Heart right ventricle (tissue), 16 donors: Measurements from ENCODE around the gene CLDN2. TPM values are rescaled to one million over a fixed set of nuclear protein-coding genes. Genes with fewer than 3 reads are reported as not detected.

Experiments
- ATAC-seq, 8 donors: fragments of 200-7000 bp; cut with Tn5 transposase; one replicate each; pipeline ENCODE4 v1.9.1; 2020; ENCODE audit warnings: mild to moderate bottlenecking in 8 of 8, moderate library complexity in 8 of 8, moderate number of reproducible peaks in 1 of 8
- DNase-seq, 2 donors: peaks; one replicate each; pipeline ENCODE4 v3.0.0-alpha.2; 2020
- H3K27ac ChIP-seq, 10 donors: fragments of 200-600 bp; sonication (generic) in 2 of 10; one replicate each; pipeline versions ENCODE4 v1.5.0 to v1.8.0; 2020 to 2022; ENCODE audit warnings: mild to moderate bottlenecking in 3 of 10
- H3K27me3 ChIP-seq, 7 donors: fragments of 200-600 bp; one replicate each; pipeline ENCODE4 v1.8.0; 2021 to 2022; ENCODE audit warnings: mild to moderate bottlenecking in 2 of 7
- H3K36me3 ChIP-seq, 9 donors: fragments of 200-600 bp; sonication (generic) in 1 of 9; one replicate each; pipeline versions ENCODE4 v1.5.0 to v1.8.0; 2020 to 2022; ENCODE audit warnings: mild to moderate bottlenecking in 2 of 9
- H3K4me1 ChIP-seq, 9 donors: fragments of 200-600 bp; sonication (generic) in 1 of 9; one replicate each; pipeline versions ENCODE4 v1.5.0 to v1.8.0; 2020 to 2022; ENCODE audit warnings: mild to moderate bottlenecking in 4 of 9
- H3K4me3 ChIP-seq, 10 donors: fragments of 200-600 bp; sonication (generic) in 2 of 10; one replicate each; pipeline versions ENCODE4 v1.5.0 to v1.8.0; 2020 to 2022; ENCODE audit warnings: mild to moderate bottlenecking in 7 of 10, moderate library complexity in 2 of 10
- H3K9me3 ChIP-seq, 11 donors: fragments of 200-600 bp in 10 of 11; sonication (generic) in 2 of 11; one replicate each; pipeline versions ENCODE4 v1.5.0 to v1.8.0; 2013 to 2022; ENCODE audit warnings: mild to moderate bottlenecking in 2 of 11, control low read depth in 1 of 11, moderate library complexity in 1 of 11
- WGBS, 2 donors: extraction: QIAGEN DNeasy Blood & Tissue Kit; methylation state at CpG; one replicate each; pipeline ENCODE4 v1.1.7; 2013; ENCODE audit warnings: inconsistent platforms in 1 of 2; 5-methylcytosine and 5-hydroxymethylcytosine counted together
- intact Hi-C, 10 donors: fragments of 100-400 bp; cut with DNase I; formaldehyde crosslinking; loops; one replicate each; pipeline versions ENCODE4 v1.11.1 to v1.14.2; 2022
- polyA plus RNA-seq, 2 donors: library from polyadenylated mRNA; stranded (reverse); fragments of 200-250 nt; gene quantifications; one replicate each; pipeline ENCODE4 v1.2.3, GENCODE V29; 2013
- total RNA-seq, 10 donors: library from RNA; stranded (reverse); fragmentation: NEBNext Ultra II Directional in 3 of 10; extraction: Animal tissue kit (Norgen Biotek cat#: 25700) in 3 of 10; gene quantifications; one replicate each; pipeline versions ENCODE4 v1.2.1 to v1.2.4, GENCODE V29; 2021 to 2023
- TF ChIP-seq, protein P1 (sequence below), 9 donors: fragments of 200-600 bp; sonication (generic) in 2 of 9; IDR thresholded peaks; one replicate each; pipeline versions ENCODE4 v1.5.0 to v1.8.0; 2021 to 2022; ENCODE audit warnings: antibody characterized with exemption in 9 of 9, mild to moderate bottlenecking in 5 of 9, moderate library complexity in 1 of 9
- donor health status: Arrhythmogenic right ventricular cardiomyopathy.
- donor health status: ischemic (EF 13 %, LVEDD 7.1; RV severe dilation, severe dysfunction).
- donor health status: healthy with polysubstance abuse.
- donor health status: DM: no; HTN: yes; CAD: no.
- donor health status: DM: no; HTN: no; CAD: no.
- donor health status: ischemic (EF 25% LVEDD 6.9; RV normal size, moderate dysfunction).
- donor health status: ischemic (EF 25% LVEDD 5.7; RV mildly dilated, moderate dysfunction).
- donor health status: healthy.
- donor health status: DM: yes; HTN: yes; CAD: no.
- donor health status: Ischemic cardiomyopathy.
- donor health status: ischemic (EF 35%, LVEDD 5.7; RV mildly dilated, moderate dysfunction).
- donor health status: nonischemic (EF 11% LVEDD 7.7; RV severe dilation, severe dysfunction).
- donor health status: DM: yes; HTN: yes; CAD: no.
- donor health status: PGD.
- donor health status: ischemic (EF 29% LVEDD 5.4; RV normal size, mild dysfunction).
- donor health status: nonischemic (EF 23%, LVEDD 6.1; RV moderate dilation, normal function).

The CLDN2 gene
- total and polyA plus RNA-seq, 12 donors: 0.03 TPM; not detected in 11

DNA sequence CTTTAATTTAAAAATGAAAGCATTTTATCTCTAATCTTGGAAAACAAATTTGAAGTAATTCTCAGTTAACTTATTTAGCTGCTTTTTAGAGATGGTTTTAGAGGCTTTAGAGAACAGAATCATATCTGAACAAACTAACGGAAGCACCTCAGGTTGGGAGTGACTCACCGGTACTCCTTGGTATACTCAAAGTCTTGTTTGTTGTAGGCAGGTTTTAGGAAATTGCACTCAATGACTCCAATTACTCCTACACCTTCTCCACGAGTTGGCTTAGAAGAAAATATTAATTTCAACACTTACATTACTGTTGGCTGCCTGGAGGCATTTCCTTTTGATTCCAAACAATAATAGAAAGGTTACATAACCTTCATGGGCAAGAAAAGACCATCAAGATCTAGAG lies 56.2 kb downstream of the CLDN2 start:
- Histone ChIP-seq H3K27ac (no peak overlapping the region), H3K4me1 (no peaks in the 10 kb centered on the region), H3K36me3 (peaks cover 0 to 36% (median 0%) of the 10 kb centered on the region in 9 donors), H3K27me3 (peaks cover 0 to 22% (median 0%) of the 10 kb centered on the region in 7 donors), H3K9me3 (no peaks in the 10 kb centered on the region), H3K4me3 (no peak overlapping the region)
- TF ChIP-seq, protein P1, sequence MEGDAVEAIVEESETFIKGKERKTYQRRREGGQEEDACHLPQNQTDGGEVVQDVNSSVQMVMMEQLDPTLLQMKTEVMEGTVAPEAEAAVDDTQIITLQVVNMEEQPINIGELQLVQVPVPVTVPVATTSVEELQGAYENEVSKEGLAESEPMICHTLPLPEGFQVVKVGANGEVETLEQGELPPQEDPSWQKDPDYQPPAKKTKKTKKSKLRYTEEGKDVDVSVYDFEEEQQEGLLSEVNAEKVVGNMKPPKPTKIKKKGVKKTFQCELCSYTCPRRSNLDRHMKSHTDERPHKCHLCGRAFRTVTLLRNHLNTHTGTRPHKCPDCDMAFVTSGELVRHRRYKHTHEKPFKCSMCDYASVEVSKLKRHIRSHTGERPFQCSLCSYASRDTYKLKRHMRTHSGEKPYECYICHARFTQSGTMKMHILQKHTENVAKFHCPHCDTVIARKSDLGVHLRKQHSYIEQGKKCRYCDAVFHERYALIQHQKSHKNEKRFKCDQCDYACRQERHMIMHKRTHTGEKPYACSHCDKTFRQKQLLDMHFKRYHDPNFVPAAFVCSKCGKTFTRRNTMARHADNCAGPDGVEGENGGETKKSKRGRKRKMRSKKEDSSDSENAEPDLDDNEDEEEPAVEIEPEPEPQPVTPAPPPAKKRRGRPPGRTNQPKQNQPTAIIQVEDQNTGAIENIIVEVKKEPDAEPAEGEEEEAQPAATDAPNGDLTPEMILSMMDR (IDR thresholded peaks at IDR 0.05): no peak
- ATAC-seq: no peak
- 80 to 83% methylated on average over 3 of the region's 3 CpGs for WGBS, 2 donors
- intact Hi-C loops: no loop called here
- no peak for DNase-seq

Other genes with a start within 250 kb of the CLDN2 start
- under 1 TPM in 8 of 10 donors, not detected in 2; 0.08 to 0.57 (median 0.27) TPM for gene RNF128, start 193.7 kb upstream of the CLDN2 start, total RNA-seq
- gene RNF128, start 193.7 kb upstream of the CLDN2 start, polyA plus RNA-seq: under 1 TPM in 1 of 2 donors, not detected in 1; 0.01 TPM
- 1 to 10 TPM in 9 of 10 donors, under 1 TPM in 1; 0.87 to 3.4 (median 2.3) TPM for gene TBC1D8B, start 117.7 kb upstream of the CLDN2 start, total RNA-seq
- gene TBC1D8B, start 117.7 kb upstream of the CLDN2 start, polyA plus RNA-seq: 1 to 10 TPM; 1.2 to 1.8 TPM
- not detected for gene RIPPLY1, start 17.1 kb upstream of the CLDN2 start, total RNA-seq
- gene RIPPLY1, start 17.1 kb upstream of the CLDN2 start, polyA plus RNA-seq: under 1 TPM in 1 of 2 donors, not detected in 1; 0.07 TPM
- 1 to 10 TPM; 2.2 to 3.2 (median 2.7) TPM for gene MORC4, start 79.8 kb downstream of the CLDN2 start, total RNA-seq
- 1 to 10 TPM; 2.3 to 3.5 TPM for gene MORC4, start 79.8 kb downstream of the CLDN2 start, polyA plus RNA-seq
- 10 to 100 TPM in 9 of 10 donors, 1 to 10 TPM in 1; 9.9 to 18.9 (median 14.4) TPM for gene RBM41, start 198.4 kb downstream of the CLDN2 start, total RNA-seq
- 1 to 10 TPM; 3.0 to 4.4 TPM for gene RBM41, start 198.4 kb downstream of the CLDN2 start, polyA plus RNA-seq